ENCODE measurements around the gene CD101. TPM values are rescaled to one million over a fixed set of nuclear protein-coding genes. Genes with fewer than 3 reads are reported as not detected.
A peak's percentile ranks its signal among the peaks of the same experiment; 100 is the strongest.

The CD101 gene
- total RNA-seq, 6 donors from 2014 or later, result 3.1 to 50.2 (median 11.7) TPM

DNA sequence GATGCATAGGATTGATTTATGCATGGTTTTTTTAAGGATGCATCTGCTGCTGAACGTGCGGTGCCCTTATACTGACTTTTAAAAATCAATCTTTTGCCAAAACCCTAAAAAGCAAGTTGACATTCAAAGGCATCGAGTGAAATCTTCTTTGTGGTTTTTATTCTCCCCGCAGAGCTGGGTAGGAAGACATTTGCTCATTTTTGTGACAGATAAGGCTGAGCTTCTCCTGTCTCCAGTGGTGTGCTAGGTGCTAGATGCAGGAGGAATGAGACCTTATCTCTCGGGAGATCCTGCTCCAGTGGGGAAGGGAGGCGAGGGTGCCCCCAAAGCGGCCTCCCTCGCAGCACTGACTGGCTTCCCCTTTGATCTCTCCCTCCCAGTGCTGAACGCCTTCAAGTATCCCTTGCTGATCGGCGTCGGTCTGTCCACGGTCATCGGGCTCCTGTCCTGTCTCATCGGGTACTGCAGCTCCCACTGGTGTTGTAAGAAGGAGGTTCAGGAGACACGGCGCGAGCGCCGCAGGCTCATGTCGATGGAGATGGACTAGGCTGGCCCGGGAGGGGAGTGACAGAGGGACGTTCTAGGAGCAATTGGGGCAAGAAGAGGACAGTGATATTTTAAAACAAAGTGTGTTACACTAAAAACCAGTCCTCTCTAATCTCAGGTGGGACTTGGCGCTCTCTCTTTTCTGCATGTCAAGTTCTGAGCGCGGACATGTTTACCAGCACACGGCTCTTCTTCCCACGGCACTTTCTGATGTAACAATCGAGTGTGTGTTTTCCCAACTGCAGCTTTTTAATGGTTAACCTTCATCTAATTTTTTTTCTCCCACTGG, 14.9 kb upstream of the CD101 start:
- 77 to 78% methylated on average over 29 of the region's 29 CpGs for WGBS, 2 donors
- ATAC-seq (ENCODE audit: low FRiP score in 2 of 2) (no peak), DNase-seq (peak in 1 of 2 donors; percentile 78)
- H3K4me1 ChIP-seq, result peaks cover 0 to 4% (median 3%) of the 10 kb centered on the region in 4 donors
- H3K27ac ChIP-seq, result no peak overlapping the region
- H3K36me3 ChIP-seq, result no peaks in the 10 kb centered on the region
- TF ChIP-seq POLR2AphosphoS5 (IDR thresholded peaks at IDR 0.05) (no peak), POLR2A (IDR thresholded peaks at IDR 0.05) (no peak), EP300 (IDR thresholded peaks at IDR 0.05) (no peak), CTCF (IDR thresholded peaks at IDR 0.05) (no peak)
- peak overlapping the region in 1 of 4 donors; percentile 8 for H3K4me3 ChIP-seq
- no peaks in the 10 kb centered on the region for H3K9me3 ChIP-seq
- no peaks in the 10 kb centered on the region for H3K27me3 ChIP-seq

- ATAC-seq (ENCODE audit: low FRiP score in 2 of 2) (no peak), DNase-seq (peak in 1 of 2 donors; percentile 36)
- Histone ChIP-seq H3K27ac (no peak overlapping the region), H3K4me1 (peaks cover 0 to 4% (median 4%) of the 10 kb centered on the region in 4 donors), H3K27me3 (no peaks in the 10 kb centered on the region), H3K9me3 (no peaks in the 10 kb centered on the region), H3K36me3 (no peaks in the 10 kb centered on the region), H3K4me3 (peak overlapping the region in 1 of 4 donors; percentile 8)
- TF ChIP-seq EP300 (IDR thresholded peaks at IDR 0.05) (no peak), CTCF (IDR thresholded peaks at IDR 0.05) (no peak), POLR2AphosphoS5 (IDR thresholded peaks at IDR 0.05) (no peak), POLR2A (IDR thresholded peaks at IDR 0.05) (no peak)
- 68% methylated on average over 11 of the region's 11 CpGs for WGBS, 2 donors
Measured at GRCh38 chr1:116987256-116987555, 14.4 kb upstream of the CD101 start.

GRCh38 chr1:116988248-116988647, 13.3 kb upstream of the CD101 start:
- no peak overlapping the region for H3K27ac ChIP-seq
- no peak for DNase-seq
- H3K27me3 ChIP-seq, result no peaks in the 10 kb centered on the region
- TF ChIP-seq POLR2AphosphoS5 (IDR thresholded peaks at IDR 0.05), result no peak
- no peak for TF ChIP-seq EP300 (IDR thresholded peaks at IDR 0.05)
- TF ChIP-seq CTCF (IDR thresholded peaks at IDR 0.05), result no peak
- no peak for TF ChIP-seq POLR2A (IDR thresholded peaks at IDR 0.05)
- WGBS, 2 donors, result 95 to 96% methylated on average over 7 of the region's 7 CpGs
- no peak overlapping the region for H3K4me3 ChIP-seq
- peaks cover 0 to 4% (median 4%) of the 10 kb centered on the region in 4 donors for H3K4me1 ChIP-seq
- ATAC-seq (ENCODE audit: low FRiP score in 2 of 2), result peak in 1 of 2 donors; percentile 52
- H3K36me3 ChIP-seq, result no peaks in the 10 kb centered on the region
- no peaks in the 10 kb centered on the region for H3K9me3 ChIP-seq

DNA sequence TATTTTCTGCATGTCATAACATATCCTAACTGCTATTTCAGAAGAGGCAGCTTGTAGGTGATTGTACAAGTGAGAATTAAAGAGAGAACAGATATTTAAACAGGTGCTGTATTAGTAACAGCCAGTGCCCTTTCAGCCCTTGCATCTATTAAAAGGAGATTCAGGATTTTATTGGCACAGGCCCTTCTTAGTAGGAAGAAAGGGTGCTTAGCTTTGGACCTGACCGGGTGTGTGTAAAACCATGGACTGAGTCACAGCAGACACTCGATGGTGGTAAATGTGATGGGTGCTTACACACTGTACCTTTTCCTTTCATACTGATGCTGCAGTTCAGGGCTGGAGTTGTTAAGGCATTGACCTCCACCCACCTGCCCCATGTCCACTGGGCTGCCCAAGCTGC, 12.7 kb upstream of the CD101 start:
- DNase-seq (no peak), ATAC-seq (ENCODE audit: low FRiP score in 2 of 2) (no peak)
- Histone ChIP-seq H3K4me3 (no peak overlapping the region), H3K4me1 (peaks cover 0 to 4% (median 4%) of the 10 kb centered on the region in 4 donors), H3K36me3 (no peaks in the 10 kb centered on the region), H3K9me3 (no peaks in the 10 kb centered on the region), H3K27me3 (no peaks in the 10 kb centered on the region), H3K27ac (no peak overlapping the region)
- TF ChIP-seq POLR2AphosphoS5 (IDR thresholded peaks at IDR 0.05) (no peak), EP300 (IDR thresholded peaks at IDR 0.05) (no peak)
- 85% methylated on average over 2 of the region's 2 CpGs for WGBS, 2 donors

GRCh38 chr1:116989835-116990234, 11.7 kb upstream of the CD101 start:
- H3K36me3 ChIP-seq, result no peaks in the 10 kb centered on the region
- no peaks in the 10 kb centered on the region for H3K9me3 ChIP-seq
- WGBS, 2 donors, result 69% methylated on average over 5 of the region's 5 CpGs
- no peak overlapping the region for H3K27ac ChIP-seq
- DNase-seq (no peak), ATAC-seq (ENCODE audit: low FRiP score in 2 of 2) (peak in 1 of 2 donors; percentile 23)
- H3K4me3 ChIP-seq, result no peak overlapping the region
- no peaks in the 10 kb centered on the region for H3K27me3 ChIP-seq
- TF ChIP-seq CTCF (IDR thresholded peaks at IDR 0.05) (no peak), EP300 (IDR thresholded peaks at IDR 0.05) (no peak), POLR2AphosphoS5 (IDR thresholded peaks at IDR 0.05) (no peak), POLR2A (IDR thresholded peaks at IDR 0.05) (no peak)
- peaks cover 0 to 4% (median 4%) of the 10 kb centered on the region in 4 donors for H3K4me1 ChIP-seq
